ENCODE data around the gene MROH8. TPM values are rescaled to one million over a fixed set of nuclear protein-coding genes. Genes with fewer than 3 reads are reported as not detected.
A peak's percentile ranks its signal among the peaks of the same experiment; 100 is the strongest.

Gene MROH8
- total RNA-seq, 1 experiment from 2014 or later, result 1.1 TPM

DNA sequence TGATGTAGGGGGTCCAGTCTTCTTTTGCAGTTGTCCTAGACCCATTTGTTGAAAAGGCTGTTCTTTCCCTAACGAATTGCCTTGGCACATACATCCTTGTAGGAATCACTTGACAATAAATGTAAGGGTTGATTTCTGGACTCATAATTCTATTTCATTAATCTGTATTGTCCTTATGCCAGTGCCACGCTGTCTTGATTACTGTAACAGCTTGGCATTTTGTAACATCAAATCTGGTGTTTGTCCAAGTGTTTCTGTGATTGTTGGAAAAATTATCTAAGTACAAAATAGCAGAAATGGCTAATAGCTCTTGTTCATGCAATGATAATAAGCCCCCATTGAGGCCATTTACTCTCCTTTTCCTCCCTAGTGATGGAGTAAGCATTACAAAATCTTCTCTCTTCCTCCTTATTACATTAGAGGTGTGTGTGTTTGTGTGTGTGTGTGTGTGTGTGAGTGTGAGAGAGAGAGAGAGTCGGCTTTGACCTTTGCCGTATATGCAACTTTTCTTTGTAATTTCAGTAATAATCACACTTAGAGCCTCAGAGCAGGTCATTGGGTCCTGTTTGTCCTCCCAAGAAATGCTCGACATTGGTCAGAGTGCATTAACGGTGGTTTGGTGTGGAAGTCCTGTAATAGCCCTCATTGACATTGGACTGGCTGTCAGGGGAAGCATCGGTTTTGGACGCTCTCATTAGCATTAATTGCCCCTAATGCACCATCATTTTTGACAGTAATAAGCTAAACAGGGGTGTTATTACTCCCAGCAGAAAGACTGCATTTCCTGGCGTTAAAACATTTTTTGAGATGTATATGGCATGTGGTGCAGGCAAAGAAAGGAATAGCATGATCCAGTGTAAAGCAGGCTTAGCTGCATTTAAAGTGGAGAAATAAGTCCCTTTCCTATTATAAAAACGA, 40.7 kb upstream of the MROH8 start:
- ChIA-PET POLR2A (interaction anchor here (0.8 to 1.4 kb wide), 2 partner anchors 10 to 70 kb away, joined by 3 read pairs; partner anchors contain the start of gene MANBAL), CTCF (interaction anchor here (0.5 to 1.2 kb wide), 7 partner anchors 18 to 1106 kb away, joined by 3 to 6 read pairs (median 3); no protein-coding TSS in a partner anchor)
- no peak for DNase-seq (ENCODE audit: unreplicated experiment)
- intact Hi-C loops (cut with micrococcal nuclease), result no loop called here
- Mint-ChIP-seq H3K9me3 (ENCODE audit: unreplicated experiment) (no peaks in the 10 kb centered on the region), H3K4me1 (ENCODE audit: insufficient read depth, unreplicated experiment) (no peaks in the 10 kb centered on the region), H3K4me3 (ENCODE audit: unreplicated experiment) (no peak overlapping the region), H3K36me3 (ENCODE audit: insufficient read depth, unreplicated experiment) (peaks cover 62% of the 10 kb centered on the region), H3K27me3 (ENCODE audit: insufficient read depth, unreplicated experiment) (no peaks in the 10 kb centered on the region), H3K27ac (ENCODE audit: low read depth, unreplicated experiment) (no peak overlapping the region)
- TF ChIP-seq, protein P1, sequence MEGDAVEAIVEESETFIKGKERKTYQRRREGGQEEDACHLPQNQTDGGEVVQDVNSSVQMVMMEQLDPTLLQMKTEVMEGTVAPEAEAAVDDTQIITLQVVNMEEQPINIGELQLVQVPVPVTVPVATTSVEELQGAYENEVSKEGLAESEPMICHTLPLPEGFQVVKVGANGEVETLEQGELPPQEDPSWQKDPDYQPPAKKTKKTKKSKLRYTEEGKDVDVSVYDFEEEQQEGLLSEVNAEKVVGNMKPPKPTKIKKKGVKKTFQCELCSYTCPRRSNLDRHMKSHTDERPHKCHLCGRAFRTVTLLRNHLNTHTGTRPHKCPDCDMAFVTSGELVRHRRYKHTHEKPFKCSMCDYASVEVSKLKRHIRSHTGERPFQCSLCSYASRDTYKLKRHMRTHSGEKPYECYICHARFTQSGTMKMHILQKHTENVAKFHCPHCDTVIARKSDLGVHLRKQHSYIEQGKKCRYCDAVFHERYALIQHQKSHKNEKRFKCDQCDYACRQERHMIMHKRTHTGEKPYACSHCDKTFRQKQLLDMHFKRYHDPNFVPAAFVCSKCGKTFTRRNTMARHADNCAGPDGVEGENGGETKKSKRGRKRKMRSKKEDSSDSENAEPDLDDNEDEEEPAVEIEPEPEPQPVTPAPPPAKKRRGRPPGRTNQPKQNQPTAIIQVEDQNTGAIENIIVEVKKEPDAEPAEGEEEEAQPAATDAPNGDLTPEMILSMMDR (IDR thresholded peaks at IDR 0.05; ENCODE audit: unreplicated experiment), result no peak
- no TSS peak for BruUV-seq (replicated peaks)

DNA sequence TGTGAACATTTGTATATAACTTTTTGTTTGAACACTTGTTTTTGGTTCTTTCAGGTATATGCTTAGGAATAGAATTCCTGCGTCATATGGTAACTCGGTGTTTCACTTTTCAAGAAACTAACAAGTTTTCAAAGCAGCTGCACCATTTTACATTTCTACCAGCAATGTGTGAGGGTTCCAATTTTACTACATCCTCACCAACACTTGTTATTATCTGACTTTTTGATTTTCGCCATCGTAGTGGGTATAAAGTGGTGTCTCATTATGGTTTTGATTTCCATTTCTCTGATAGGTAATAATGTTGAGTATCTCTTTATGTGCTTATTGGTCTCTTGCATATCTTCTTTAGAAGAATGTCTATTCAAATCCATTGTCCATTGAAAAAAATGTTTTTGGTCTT, 39.6 kb upstream of the MROH8 start:
- no peak overlapping the region for H3K4me3 Mint-ChIP-seq (ENCODE audit: unreplicated experiment)

DNA sequence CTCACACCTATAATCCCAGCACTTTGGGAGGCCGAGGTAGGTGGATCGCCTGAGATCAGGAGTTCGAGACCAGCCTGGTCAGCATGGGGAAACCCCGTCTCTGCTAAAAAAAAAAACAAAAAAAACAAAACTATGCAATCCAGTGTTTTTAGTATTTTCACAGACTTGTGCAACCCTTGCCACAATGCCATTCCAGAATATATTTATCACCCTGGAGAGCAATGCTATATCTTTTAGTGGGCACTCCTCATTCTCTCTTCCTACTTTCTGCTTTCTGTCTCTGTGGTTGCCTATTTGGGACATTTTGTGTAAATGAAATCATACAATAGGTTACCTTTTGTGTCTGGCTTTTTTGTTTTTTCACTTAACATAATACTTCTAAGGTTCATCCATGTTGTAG, 39.1 kb upstream of the MROH8 start:
- Mint-ChIP-seq H3K36me3 (ENCODE audit: insufficient read depth, unreplicated experiment) (peaks cover 59% of the 10 kb centered on the region), H3K4me1 (ENCODE audit: insufficient read depth, unreplicated experiment) (no peaks in the 10 kb centered on the region), H3K9me3 (ENCODE audit: unreplicated experiment) (no peaks in the 10 kb centered on the region), H3K4me3 (ENCODE audit: unreplicated experiment) (no peak overlapping the region), H3K27ac (ENCODE audit: low read depth, unreplicated experiment) (no peak overlapping the region), H3K27me3 (ENCODE audit: insufficient read depth, unreplicated experiment) (no peaks in the 10 kb centered on the region)
- DNase-seq (ENCODE audit: unreplicated experiment), result peak; percentile 15
- intact Hi-C loops (cut with micrococcal nuclease), result no loop called here
- TF ChIP-seq, protein P1 (IDR thresholded peaks at IDR 0.05; ENCODE audit: unreplicated experiment), result no peak
- CTCF ChIA-PET, result interaction anchor here (0.8 to 1.5 kb wide), 4 partner anchors 12 to 24 kb away, joined by 3 to 7 read pairs (median 5); no protein-coding TSS in a partner anchor
- POLR2A ChIA-PET, result no interaction called here
- no TSS peak for BruUV-seq (replicated peaks)

More for the DNA sequence above, 39.6 kb upstream of the MROH8 start:
- H3K36me3 Mint-ChIP-seq (ENCODE audit: insufficient read depth, unreplicated experiment), result peaks cover 59% of the 10 kb centered on the region
- ChIA-PET POLR2A (no interaction called here), CTCF (no interaction called here)
- no peaks in the 10 kb centered on the region for H3K9me3 Mint-ChIP-seq (ENCODE audit: unreplicated experiment)
- no peak overlapping the region for H3K27ac Mint-ChIP-seq (ENCODE audit: low read depth, unreplicated experiment)
- intact Hi-C loops (cut with micrococcal nuclease), result no loop called here
- BruUV-seq (replicated peaks), result no TSS peak
- DNase-seq (ENCODE audit: unreplicated experiment), result no peak
- TF ChIP-seq, protein P1 (IDR thresholded peaks at IDR 0.05; ENCODE audit: unreplicated experiment), result no peak
- no peaks in the 10 kb centered on the region for H3K4me1 Mint-ChIP-seq (ENCODE audit: insufficient read depth, unreplicated experiment)
- H3K27me3 Mint-ChIP-seq (ENCODE audit: insufficient read depth, unreplicated experiment), result no peaks in the 10 kb centered on the region

DNA sequence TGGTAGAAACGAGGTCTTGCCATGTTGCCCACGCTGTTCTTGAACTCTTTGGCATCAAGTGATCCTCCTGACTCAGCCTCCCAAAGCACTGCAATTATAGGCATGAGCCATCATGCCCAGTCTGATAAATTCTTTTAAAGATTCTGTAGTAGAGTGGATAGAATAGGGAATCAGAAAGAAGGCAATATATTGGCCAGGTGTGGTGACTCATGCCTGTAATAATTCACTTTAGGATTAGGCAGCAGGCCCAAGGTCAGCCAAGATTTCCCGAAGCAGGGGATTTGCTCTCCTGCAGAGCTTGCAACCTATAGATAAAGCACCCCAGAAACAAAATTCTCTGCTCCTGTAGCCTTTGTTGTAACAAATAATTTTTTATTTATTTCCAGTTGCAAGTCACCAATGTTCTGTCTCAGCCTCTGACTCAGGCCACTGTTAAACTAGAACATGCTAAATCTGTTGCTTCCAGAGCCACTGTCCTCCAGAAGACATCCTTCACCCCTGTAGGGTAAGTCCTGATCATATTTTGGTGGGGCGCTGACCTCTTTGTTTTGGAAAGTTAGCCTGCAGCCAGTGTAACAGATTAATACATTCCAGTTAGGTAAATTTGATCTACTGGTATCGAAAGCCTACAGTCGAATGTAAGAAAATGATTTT, 30.4 kb upstream of the MROH8 start:
- Mint-ChIP-seq H3K9me3 (ENCODE audit: unreplicated experiment) (no peaks in the 10 kb centered on the region), H3K4me3 (ENCODE audit: unreplicated experiment) (no peak overlapping the region), H3K27me3 (ENCODE audit: insufficient read depth, unreplicated experiment) (no peaks in the 10 kb centered on the region), H3K27ac (ENCODE audit: low read depth, unreplicated experiment) (no peak overlapping the region), H3K4me1 (ENCODE audit: insufficient read depth, unreplicated experiment) (no peaks in the 10 kb centered on the region), H3K36me3 (ENCODE audit: insufficient read depth, unreplicated experiment) (peaks cover 87% of the 10 kb centered on the region)
- DNase-seq (ENCODE audit: unreplicated experiment), result peak; percentile 56
- TF ChIP-seq, protein P1 (IDR thresholded peaks at IDR 0.05; ENCODE audit: unreplicated experiment), result no peak
- POLR2A ChIA-PET, result interaction anchor here (0.6 to 1.8 kb wide), 8 partner anchors 11 to 1095 kb away, joined by 3 to 7 read pairs (median 4); partner anchors contain the start of genes MROH8 and RPN2
- CTCF ChIA-PET, result interaction anchor here (0.6 to 3.4 kb wide), 9 partner anchors 8 to 912 kb away, joined by 3 to 16 read pairs (median 4); no protein-coding TSS in a partner anchor
- BruUV-seq (replicated peaks), result no TSS peak
- intact Hi-C loops (cut with micrococcal nuclease), result no loop called here

Data from MCF 10A (cell line).